ENCODE measurements around the gene CAPZA1.
"Not testable (repeated sequence)": the region's sequence is repeated elsewhere in the genome, so short reads cannot be mapped to it uniquely, and the experiment has no call there.

DNA sequence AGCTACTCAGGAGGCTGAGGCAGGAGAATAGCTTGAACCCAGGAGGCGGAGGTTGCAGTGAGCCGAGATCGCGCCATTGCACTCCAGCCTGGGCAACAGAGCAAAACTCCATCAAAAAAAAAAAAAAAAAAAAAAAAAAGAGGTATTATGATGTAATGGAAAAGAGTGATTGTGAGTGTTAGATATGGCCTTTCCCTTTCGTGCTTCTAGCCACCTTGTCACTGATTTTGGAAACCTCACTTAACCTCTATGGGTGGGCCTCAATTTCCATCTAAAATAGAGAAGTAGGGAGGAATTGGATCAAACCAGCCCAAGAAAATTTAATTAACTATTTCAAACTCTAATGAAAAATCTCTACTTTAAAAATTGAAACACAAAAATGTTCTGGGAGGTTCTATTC is 4.9 kb downstream of the CAPZA1 start:
- not testable (repeated sequence) for TF ChIP-seq EP300, POLR2AphosphoS5 (IDR thresholded peaks at IDR 0.05)
- TF ChIP-seq, protein P1, sequence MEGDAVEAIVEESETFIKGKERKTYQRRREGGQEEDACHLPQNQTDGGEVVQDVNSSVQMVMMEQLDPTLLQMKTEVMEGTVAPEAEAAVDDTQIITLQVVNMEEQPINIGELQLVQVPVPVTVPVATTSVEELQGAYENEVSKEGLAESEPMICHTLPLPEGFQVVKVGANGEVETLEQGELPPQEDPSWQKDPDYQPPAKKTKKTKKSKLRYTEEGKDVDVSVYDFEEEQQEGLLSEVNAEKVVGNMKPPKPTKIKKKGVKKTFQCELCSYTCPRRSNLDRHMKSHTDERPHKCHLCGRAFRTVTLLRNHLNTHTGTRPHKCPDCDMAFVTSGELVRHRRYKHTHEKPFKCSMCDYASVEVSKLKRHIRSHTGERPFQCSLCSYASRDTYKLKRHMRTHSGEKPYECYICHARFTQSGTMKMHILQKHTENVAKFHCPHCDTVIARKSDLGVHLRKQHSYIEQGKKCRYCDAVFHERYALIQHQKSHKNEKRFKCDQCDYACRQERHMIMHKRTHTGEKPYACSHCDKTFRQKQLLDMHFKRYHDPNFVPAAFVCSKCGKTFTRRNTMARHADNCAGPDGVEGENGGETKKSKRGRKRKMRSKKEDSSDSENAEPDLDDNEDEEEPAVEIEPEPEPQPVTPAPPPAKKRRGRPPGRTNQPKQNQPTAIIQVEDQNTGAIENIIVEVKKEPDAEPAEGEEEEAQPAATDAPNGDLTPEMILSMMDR (IDR thresholded peaks at IDR 0.05), result not testable (repeated sequence)
